GM12872 (cell line): Measurements from ENCODE around the gene USP47.

Experiments used
- CTCF ChIP-seq: IDR thresholded peaks from 3 replicates; pipeline ENCODE4 v1.5.1; 2011; ENCODE audit warnings: low read depth, mild to moderate bottlenecking, low read length, moderate library complexity; ENCODE audit not compliant: insufficient read depth

The USP47 gene, protein sequence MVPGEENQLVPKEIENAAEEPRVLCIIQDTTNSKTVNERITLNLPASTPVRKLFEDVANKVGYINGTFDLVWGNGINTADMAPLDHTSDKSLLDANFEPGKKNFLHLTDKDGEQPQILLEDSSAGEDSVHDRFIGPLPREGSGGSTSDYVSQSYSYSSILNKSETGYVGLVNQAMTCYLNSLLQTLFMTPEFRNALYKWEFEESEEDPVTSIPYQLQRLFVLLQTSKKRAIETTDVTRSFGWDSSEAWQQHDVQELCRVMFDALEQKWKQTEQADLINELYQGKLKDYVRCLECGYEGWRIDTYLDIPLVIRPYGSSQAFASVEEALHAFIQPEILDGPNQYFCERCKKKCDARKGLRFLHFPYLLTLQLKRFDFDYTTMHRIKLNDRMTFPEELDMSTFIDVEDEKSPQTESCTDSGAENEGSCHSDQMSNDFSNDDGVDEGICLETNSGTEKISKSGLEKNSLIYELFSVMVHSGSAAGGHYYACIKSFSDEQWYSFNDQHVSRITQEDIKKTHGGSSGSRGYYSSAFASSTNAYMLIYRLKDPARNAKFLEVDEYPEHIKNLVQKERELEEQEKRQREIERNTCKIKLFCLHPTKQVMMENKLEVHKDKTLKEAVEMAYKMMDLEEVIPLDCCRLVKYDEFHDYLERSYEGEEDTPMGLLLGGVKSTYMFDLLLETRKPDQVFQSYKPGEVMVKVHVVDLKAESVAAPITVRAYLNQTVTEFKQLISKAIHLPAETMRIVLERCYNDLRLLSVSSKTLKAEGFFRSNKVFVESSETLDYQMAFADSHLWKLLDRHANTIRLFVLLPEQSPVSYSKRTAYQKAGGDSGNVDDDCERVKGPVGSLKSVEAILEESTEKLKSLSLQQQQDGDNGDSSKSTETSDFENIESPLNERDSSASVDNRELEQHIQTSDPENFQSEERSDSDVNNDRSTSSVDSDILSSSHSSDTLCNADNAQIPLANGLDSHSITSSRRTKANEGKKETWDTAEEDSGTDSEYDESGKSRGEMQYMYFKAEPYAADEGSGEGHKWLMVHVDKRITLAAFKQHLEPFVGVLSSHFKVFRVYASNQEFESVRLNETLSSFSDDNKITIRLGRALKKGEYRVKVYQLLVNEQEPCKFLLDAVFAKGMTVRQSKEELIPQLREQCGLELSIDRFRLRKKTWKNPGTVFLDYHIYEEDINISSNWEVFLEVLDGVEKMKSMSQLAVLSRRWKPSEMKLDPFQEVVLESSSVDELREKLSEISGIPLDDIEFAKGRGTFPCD (N-terminal part only)

GRCh38 chr11:11841723-11842420, at the start of gene USP47:
TSS of gene USP47 (plus strand) at chr11:11841972. CDS start at chr11:11842186, 214 bp downstream.
- TF ChIP-seq CTCF = peak; percentile 57; the same call in 2 of the 3 replicates

- TF ChIP-seq CTCF = no peak
These were observed 48.7 kb upstream of the USP47 start for GRCh38 chr11:11793073-11793472.

DNA sequence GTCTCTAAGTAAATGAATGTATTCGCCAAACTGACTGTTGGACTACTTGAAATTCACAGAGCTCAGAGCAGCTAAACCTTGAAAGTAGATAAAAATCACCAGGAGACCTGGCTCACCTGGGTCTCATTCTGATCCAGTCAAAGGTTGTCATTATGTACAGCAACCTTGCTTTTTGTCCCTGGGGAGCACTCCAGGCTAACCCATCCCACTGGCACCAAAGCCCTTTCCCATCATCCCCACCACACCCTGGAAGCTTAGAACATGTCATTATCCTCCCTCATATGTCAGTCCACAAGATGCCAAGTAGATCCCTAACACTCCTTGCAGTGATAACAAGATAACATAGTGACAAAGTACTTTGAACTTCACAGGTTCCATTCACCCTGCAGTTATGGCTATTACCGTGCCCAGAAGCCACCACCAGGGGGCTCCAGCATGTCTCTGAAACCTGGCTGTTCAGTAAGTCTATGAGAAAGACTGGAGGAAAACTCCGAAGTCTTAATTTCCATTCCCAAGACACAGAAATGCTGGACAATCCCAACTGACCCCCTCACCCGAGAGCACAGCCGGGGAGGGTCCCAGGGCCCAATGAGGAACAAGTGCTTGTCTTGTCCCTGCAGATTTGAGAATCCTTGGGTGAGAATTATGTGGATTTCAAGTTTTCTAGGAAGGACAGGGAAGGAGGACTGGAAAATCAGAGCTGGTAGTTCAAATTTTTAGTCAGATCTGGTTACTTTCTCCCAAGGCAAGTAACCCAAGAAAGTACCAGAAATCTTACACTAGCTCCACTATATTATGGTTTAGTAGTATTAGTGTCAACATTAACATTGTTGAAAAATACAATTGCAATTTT, 43.0 kb upstream of the USP47 start:
- TF ChIP-seq CTCF = peak; percentile 67

- no peak for TF ChIP-seq CTCF
These were observed 36.5 kb upstream of the USP47 start for GRCh38 chr11:11805228-11805627.

- no peak for TF ChIP-seq CTCF
These were observed 35.7 kb upstream of the USP47 start for GRCh38 chr11:11806074-11806473.

DNA sequence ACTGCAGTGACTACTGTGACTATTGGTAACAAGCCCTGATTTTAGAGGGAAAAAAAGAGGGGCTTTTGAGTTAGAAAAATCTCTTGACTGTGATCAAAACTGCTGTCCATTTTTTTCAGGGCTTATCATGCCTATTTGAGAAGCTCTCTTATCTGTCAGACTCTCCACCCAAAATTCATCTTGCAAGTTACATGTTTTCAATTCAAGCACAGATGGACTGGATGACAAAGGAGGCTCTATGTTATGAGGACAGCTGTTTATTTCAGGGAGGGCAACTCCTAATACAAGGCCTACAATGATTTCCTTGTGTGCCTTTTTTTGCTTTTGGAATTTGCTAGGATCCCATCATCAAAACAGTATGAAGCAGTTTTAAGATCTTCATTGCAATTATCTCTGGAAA, 35.2 kb upstream of the USP47 start:
- TF ChIP-seq CTCF = no peak
